ENCODE results near the gene RAP1GAP2. TPM values are rescaled to one million over a fixed set of nuclear protein-coding genes. Genes with fewer than 3 reads are reported as not detected.

Gene RAP1GAP2
- total RNA-seq, 2 donors from 2014 or later = 28.9 to 48.3 TPM

GRCh38 chr17:2794111-2794803, 2.0 kb upstream of the RAP1GAP2 start:
- no peak for TF ChIP-seq POLR2AphosphoS5 (IDR thresholded peaks at IDR 0.05)
- no peak overlapping the region for H3K4me3 ChIP-seq
- H3K4me1 ChIP-seq (replicated peaks) = no peaks in the 10 kb centered on the region
- no peak overlapping the region for H3K27ac ChIP-seq
- peaks cover 4% of the 10 kb centered on the region for H3K27me3 ChIP-seq (replicated peaks; ENCODE audit: insufficient read depth)
- H3K36me3 ChIP-seq = no peaks in the 10 kb centered on the region
- no peaks in the 10 kb centered on the region for H3K9me3 ChIP-seq
- intact Hi-C loops (cut with DNase I) = no loop called here
- WGBS = 81% methylated on average over 6 of the region's 6 CpGs
- DNase-seq (ENCODE audit: low spot score) = no peak

GRCh38 chr17:2795441-2796163, 636 bp upstream of the RAP1GAP2 start:
- intact Hi-C loops (cut with DNase I) = no loop called here
- WGBS = 89% methylated on average over 28 of the region's 28 CpGs
- H3K4me1 ChIP-seq (replicated peaks) = no peaks in the 10 kb centered on the region
- TF ChIP-seq POLR2AphosphoS5 (IDR thresholded peaks at IDR 0.05) (no peak), POLR2A (IDR thresholded peaks at IDR 0.05) (no peak)
- DNase-seq (ENCODE audit: low spot score) = no peak
- H3K27me3 ChIP-seq (replicated peaks; ENCODE audit: insufficient read depth) = peaks cover 4% of the 10 kb centered on the region
- no peak overlapping the region for H3K4me3 ChIP-seq
- H3K27ac ChIP-seq = no peak overlapping the region
- H3K9me3 ChIP-seq = no peaks in the 10 kb centered on the region
- H3K36me3 ChIP-seq = no peaks in the 10 kb centered on the region

DNA sequence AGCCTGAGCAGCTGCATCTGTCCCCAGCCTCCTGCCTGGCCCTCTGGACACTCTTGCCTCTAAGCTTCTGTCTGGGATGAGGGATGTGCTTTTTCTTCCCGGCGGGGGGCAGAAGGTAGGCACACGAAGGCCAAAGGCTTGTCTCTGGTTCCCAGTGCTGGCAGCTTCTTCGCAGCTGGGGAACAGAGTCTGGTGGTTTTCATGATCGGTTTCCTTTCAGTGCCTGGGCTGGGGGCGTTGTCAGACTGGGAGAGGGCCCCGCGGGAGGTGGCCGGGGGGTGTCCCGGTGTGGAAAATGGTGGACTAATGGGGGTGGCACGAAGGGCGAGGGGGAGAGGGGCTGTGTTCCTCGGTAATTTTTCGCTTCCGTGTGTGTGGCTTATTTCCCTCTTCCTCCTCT, 988 bp downstream of the RAP1GAP2 start:
- no peak for DNase-seq (ENCODE audit: low spot score)
- Histone ChIP-seq H3K4me1 (replicated peaks) (no peaks in the 10 kb centered on the region), H3K27me3 (replicated peaks; ENCODE audit: insufficient read depth) (peaks cover 4% of the 10 kb centered on the region), H3K36me3 (no peaks in the 10 kb centered on the region), H3K27ac (no peak overlapping the region), H3K9me3 (no peaks in the 10 kb centered on the region), H3K4me3 (no peak overlapping the region)
- TF ChIP-seq CTCF (IDR thresholded peaks at IDR 0.05) (no peak), POLR2A (IDR thresholded peaks at IDR 0.05) (no peak), POLR2AphosphoS5 (IDR thresholded peaks at IDR 0.05) (no peak)
- intact Hi-C loops (cut with DNase I) = no loop called here
- 66% methylated on average over 15 of the region's 15 CpGs for WGBS

DNA sequence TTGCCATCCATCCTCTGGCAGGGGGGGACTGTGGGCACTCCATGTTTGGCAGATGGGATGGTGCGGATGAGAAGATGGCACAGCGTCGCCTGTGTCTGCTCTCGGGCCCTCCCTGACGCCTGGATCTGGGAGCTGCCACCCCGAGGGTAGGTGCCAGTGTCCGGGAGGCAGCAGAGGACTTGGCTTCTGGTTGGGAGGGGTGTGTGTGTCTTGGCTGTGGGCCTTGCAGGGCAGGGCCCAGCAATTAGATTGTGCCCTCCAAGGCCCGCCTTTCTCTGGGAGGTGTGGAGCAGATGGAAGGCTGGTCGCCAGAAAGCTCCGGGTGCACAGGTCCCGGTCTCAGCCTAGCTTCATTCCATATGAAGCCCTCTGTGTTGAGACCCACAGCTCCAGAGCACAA, 1.4 kb downstream of the RAP1GAP2 start:
- intact Hi-C loops (cut with DNase I) = no loop called here
- no peak for DNase-seq (ENCODE audit: low spot score)
- Histone ChIP-seq H3K4me3 (no peak overlapping the region), H3K4me1 (replicated peaks) (no peaks in the 10 kb centered on the region), H3K36me3 (no peaks in the 10 kb centered on the region), H3K27ac (no peak overlapping the region), H3K27me3 (replicated peaks; ENCODE audit: insufficient read depth) (peaks cover 4% of the 10 kb centered on the region), H3K9me3 (no peaks in the 10 kb centered on the region)
- TF ChIP-seq POLR2A (IDR thresholded peaks at IDR 0.05) (no peak), CTCF (IDR thresholded peaks at IDR 0.05) (no peak), POLR2AphosphoS5 (IDR thresholded peaks at IDR 0.05) (no peak)
- 22% methylated on average over 11 of the region's 11 CpGs for WGBS

- Histone ChIP-seq H3K9me3 (no peaks in the 10 kb centered on the region), H3K4me1 (replicated peaks) (no peaks in the 10 kb centered on the region), H3K27ac (no peak overlapping the region), H3K36me3 (no peaks in the 10 kb centered on the region), H3K4me3 (no peak overlapping the region), H3K27me3 (replicated peaks; ENCODE audit: insufficient read depth) (peaks cover 4% of the 10 kb centered on the region)
- whole genome bisulfite sequencing = 86% methylated on average over 11 of the region's 11 CpGs
- intact Hi-C loops (cut with DNase I) = no loop called here
- TF ChIP-seq CTCF (IDR thresholded peaks at IDR 0.05) = no peak
- no peak for TF ChIP-seq POLR2AphosphoS5 (IDR thresholded peaks at IDR 0.05)
- DNase-seq (ENCODE audit: low spot score) = no peak
These were observed 1.9 kb downstream of the RAP1GAP2 start for GRCh38 chr17:2798188-2798587.

DNA sequence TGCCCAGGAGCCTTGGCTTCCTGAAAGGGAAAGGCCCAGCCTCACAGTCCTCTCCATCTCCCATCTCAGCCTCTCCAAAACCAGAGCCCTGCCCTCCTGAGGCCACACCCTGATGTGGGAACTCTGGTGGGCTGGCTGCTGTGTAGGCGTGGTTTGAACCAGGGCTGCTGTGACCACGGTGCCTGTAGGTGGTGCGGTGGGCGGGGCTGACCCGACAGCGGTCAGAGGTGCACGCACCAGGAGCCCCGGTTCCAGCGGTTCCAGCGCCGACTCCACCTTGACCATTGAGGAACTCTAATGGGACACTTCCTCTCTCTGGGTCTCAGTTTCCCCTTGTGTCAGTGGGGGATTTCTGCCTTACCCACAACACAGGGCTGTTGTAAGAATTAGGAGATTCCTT, 2.4 kb downstream of the RAP1GAP2 start:
- Histone ChIP-seq H3K27ac (no peak overlapping the region), H3K4me1 (replicated peaks) (no peaks in the 10 kb centered on the region), H3K27me3 (replicated peaks; ENCODE audit: insufficient read depth) (peaks cover 4% of the 10 kb centered on the region), H3K4me3 (no peak overlapping the region), H3K36me3 (no peaks in the 10 kb centered on the region), H3K9me3 (no peaks in the 10 kb centered on the region)
- no peak for TF ChIP-seq POLR2AphosphoS5 (IDR thresholded peaks at IDR 0.05)
- TF ChIP-seq POLR2A (IDR thresholded peaks at IDR 0.05) = no peak
- TF ChIP-seq CTCF (IDR thresholded peaks at IDR 0.05) = no peak
- intact Hi-C loops (cut with DNase I) = no loop called here
- 51% methylated on average over 11 of the region's 11 CpGs for WGBS
- DNase-seq (ENCODE audit: low spot score) = no peak
